H9 (cell line): ENCODE results near the gene SPTBN5. TPM values are rescaled to one million over a fixed set of nuclear protein-coding genes. Genes with fewer than 3 reads are reported as not detected.

Source experiments
- DNase-seq: peaks from one replicate; pipeline ENCODE4 v3.0.0-alpha.2; 2017
- H2AFZ ChIP-seq: one replicate; pipeline ENCODE4 v1.6.1; 2013; ENCODE audit warnings: mild to moderate bottlenecking, low read length, control low read depth, moderate library complexity
- H2AK5ac ChIP-seq: 2 replicates; pipeline ENCODE4 v1.6.1; 2013; ENCODE audit warnings: low read length, control low read depth, mixed read lengths; ENCODE audit not compliant: insufficient read length
- H2BK120ac ChIP-seq: one replicate; pipeline ENCODE4 v1.6.1; 2013; ENCODE audit warnings: low read depth, mild to moderate bottlenecking, low read length, control low read depth, inconsistent platforms; ENCODE audit not compliant: poor library complexity, severe bottlenecking
- H2BK12ac ChIP-seq: 2 replicates; pipeline ENCODE4 v1.6.1; 2013; ENCODE audit warnings: low read length, control low read depth, mixed read lengths, low read depth; ENCODE audit not compliant: insufficient read length
- H2BK15ac ChIP-seq: 2 replicates; pipeline ENCODE4 v1.6.1; 2013; ENCODE audit warnings: low read depth, low read length, control low read depth
- H2BK20ac ChIP-seq: one replicate; pipeline ENCODE4 v1.6.1; 2013; ENCODE audit warnings: low read depth, mild to moderate bottlenecking, low read length, control low read depth, inconsistent platforms; ENCODE audit not compliant: poor library complexity, severe bottlenecking
- H2BK5ac ChIP-seq: 2 replicates; pipeline ENCODE4 v1.6.1; 2013; ENCODE audit warnings: low read length, control low read depth, mixed read lengths; ENCODE audit not compliant: insufficient read length
- H3K14ac ChIP-seq: 2 replicates; pipeline ENCODE4 v1.6.1; 2013; ENCODE audit warnings: low read length, control low read depth; ENCODE audit not compliant: insufficient read depth
- H3K18ac ChIP-seq: 2 replicates; pipeline ENCODE4 v1.6.1; 2013; ENCODE audit warnings: low read depth, mild to moderate bottlenecking, mixed read lengths, low read length, control low read depth; ENCODE audit not compliant: insufficient read length
- H3K23ac ChIP-seq: 2 replicates; pipeline ENCODE4 v1.6.1; 2013; ENCODE audit warnings: low read length, control low read depth, mixed read lengths, low read depth; ENCODE audit not compliant: insufficient read length
- H3K23me2 ChIP-seq: 2 replicates; pipeline ENCODE4 v1.6.1; 2013; ENCODE audit warnings: low read depth, mild to moderate bottlenecking, mixed read lengths, low read length, control low read depth; ENCODE audit not compliant: insufficient read length, poor library complexity, severe bottlenecking
- H3K27ac ChIP-seq: 2 replicates; pipeline ENCODE4 v1.5.1; 2013; ENCODE audit warnings: low read length, control low read depth, mixed read lengths, low read depth; ENCODE audit not compliant: insufficient read length
- H3K27me3 ChIP-seq: 2 replicates; pipeline ENCODE4 v1.6.1; 2013; ENCODE audit warnings: low read length, control low read depth, inconsistent platforms; ENCODE audit not compliant: insufficient read depth
- H3K4ac ChIP-seq: 2 replicates; pipeline ENCODE4 v1.6.1; 2013; ENCODE audit warnings: low read depth, mild to moderate bottlenecking, control low read depth, inconsistent platforms, low read length, moderate library complexity
- H3K4me1 ChIP-seq: 2 replicates; pipeline ENCODE4 v1.6.1; 2013; ENCODE audit warnings: low read length, control low read depth, inconsistent platforms; ENCODE audit not compliant: insufficient read depth
- H3K4me2 ChIP-seq: 2 replicates; pipeline ENCODE4 v1.6.1; 2013; ENCODE audit warnings: low read length, control low read depth, mixed read lengths; ENCODE audit not compliant: insufficient read length, insufficient read depth
- H3K56ac ChIP-seq: 2 replicates; pipeline ENCODE4 v1.6.1; 2013; ENCODE audit warnings: low read depth, mild to moderate bottlenecking, mixed read lengths, low read length, control low read depth; ENCODE audit not compliant: insufficient read length
- H3K79me1 ChIP-seq: 2 replicates; pipeline ENCODE4 v1.6.1; 2013; ENCODE audit warnings: low read depth, mild to moderate bottlenecking, moderate library complexity, low read length, control low read depth, inconsistent platforms; ENCODE audit not compliant: insufficient read depth, poor library complexity, severe bottlenecking
- H3K79me2 ChIP-seq: 2 replicates; pipeline ENCODE4 v1.6.1; 2013; ENCODE audit warnings: low read length, control low read depth, inconsistent platforms; ENCODE audit not compliant: insufficient read depth
- H3K9ac ChIP-seq: 2 replicates; pipeline ENCODE4 v1.6.1; 2013; ENCODE audit warnings: low read length, control low read depth, mixed read lengths; ENCODE audit not compliant: insufficient read length; ENCODE audit errors: extremely low read depth
- H3K9me3 ChIP-seq: one replicate; pipeline ENCODE4 v1.6.1; 2013; ENCODE audit warnings: low read depth, low read length, inconsistent platforms; ENCODE audit not compliant: control insufficient read depth
- H3T11ph ChIP-seq: one replicate; pipeline ENCODE4 v1.6.1; 2013; ENCODE audit warnings: mild to moderate bottlenecking, low read length, control low read depth, inconsistent platforms
- H4K20me1 ChIP-seq: one replicate; pipeline ENCODE4 v1.6.1; 2013; ENCODE audit not compliant: control insufficient read depth, insufficient read length, insufficient read depth
- H4K5ac ChIP-seq: 2 replicates; pipeline ENCODE4 v1.6.1; 2013; ENCODE audit warnings: low read depth, mild to moderate bottlenecking, mixed read lengths, low read length, control low read depth; ENCODE audit not compliant: insufficient read length
- H4K8ac ChIP-seq: replicated peaks from 2 replicates; pipeline ENCODE4 v1.6.1; 2013; ENCODE audit warnings: low read length, control low read depth, mixed read lengths, low read depth; ENCODE audit not compliant: insufficient read length
- H4K91ac ChIP-seq: 2 replicates; pipeline ENCODE4 v1.6.1; 2013; ENCODE audit warnings: low read depth, mild to moderate bottlenecking, moderate library complexity, mixed read lengths, low read length, control low read depth; ENCODE audit not compliant: insufficient read length
- H3K27ac Mint-ChIP-seq, 3 experiments: 2 replicates in 2 of 3; 3 replicates in 1 of 3; pipeline ENCODE4 v1.8.0; 2020 to 2021; ENCODE audit warnings: mixed read lengths in 3 of 3, mild to moderate bottlenecking in 1 of 3, moderate library complexity in 1 of 3
- H3K27me3 Mint-ChIP-seq: 2 replicates; pipeline ENCODE4 v1.8.0; 2021; ENCODE audit warnings: low read depth, mild to moderate bottlenecking, moderate library complexity, mixed read lengths
- H3K36me3 Mint-ChIP-seq, 3 experiments: 2 replicates in 2 of 3; 3 replicates in 1 of 3; pipeline ENCODE4 v1.8.0; 2020 to 2021; ENCODE audit warnings: low read depth in 3 of 3, mixed read lengths in 3 of 3; ENCODE audit not compliant: insufficient read depth in 1 of 3
- H3K4me1 Mint-ChIP-seq, 2 experiments: 2 replicates each; pipeline ENCODE4 v1.8.0; 2020; ENCODE audit warnings: mixed read lengths in 2 of 2
- H3K4me3 Mint-ChIP-seq, 2 experiments: 2 replicates in 1 of 2; 3 replicates in 1 of 2; pipeline ENCODE4 v1.8.0; 2020 to 2021; ENCODE audit warnings: mild to moderate bottlenecking in 2 of 2, mixed read lengths in 2 of 2, moderate library complexity in 1 of 2
- H3K9me3 Mint-ChIP-seq, 2 experiments: 2 replicates in 1 of 2; 3 replicates in 1 of 2; pipeline ENCODE4 v1.8.0; 2020; ENCODE audit warnings: mild to moderate bottlenecking in 2 of 2, mixed read lengths in 2 of 2, moderate library complexity in 1 of 2
- CTCF ChIP-seq: fragments of 200-600 bp; sonication (generic); conservative IDR thresholded peaks from 3 replicates; pipeline ENCODE4 v1.8.0; 2021; ENCODE audit warnings: antibody characterized with exemption, mild to moderate bottlenecking
- WGBS: extraction: QIAGEN DNeasy Blood & Tissue Kit; methylation state at CpG from one replicate; pipeline ENCODE4 v1.1.7; 2013; ENCODE audit warnings: missing lambda C conversion rate, low lambda C conversion rate, mixed read lengths; ENCODE audit not compliant: insufficient read length; ENCODE audit errors: extremely low coverage; 5-methylcytosine and 5-hydroxymethylcytosine counted together
- total RNA-seq: library from RNA; stranded (reverse); gene quantifications from 2 replicates; pipeline ENCODE4 v1.2.1, GENCODE V29; 2021

SPTBN5 gene
- total RNA-seq, 1 experiment from 2014 or later = 0.90 TPM

GRCh38 chr15:41873711-41874110 is 20.1 kb downstream of the SPTBN5 start:
- Histone ChIP-seq H3K4me1 (no peaks in the 10 kb centered on the region), H2AFZ (no peak overlapping the region), H3K79me2 (no peaks in the 10 kb centered on the region), H4K91ac (no peak overlapping the region), H3K27ac (no peak overlapping the region), H3K4ac (no peak overlapping the region), H3K27me3 (no peaks in the 10 kb centered on the region), H3K56ac (no peak overlapping the region), H4K20me1 (no peaks in the 10 kb centered on the region), H3T11ph (no peak overlapping the region), H2BK20ac (no peak overlapping the region), H3K23me2 (no peaks in the 10 kb centered on the region), H3K23ac (no peak overlapping the region), H3K18ac (no peak overlapping the region), H4K5ac (no peak overlapping the region), H3K9ac (no peak overlapping the region), H2BK15ac (no peak overlapping the region), H2BK120ac (no peak overlapping the region), H2BK12ac (no peak overlapping the region), H3K9me3 (no peaks in the 10 kb centered on the region), H3K14ac (no peak overlapping the region), H2BK5ac (no peak overlapping the region), H4K8ac (no peak overlapping the region), H2AK5ac (no peak overlapping the region), H3K79me1 (no peaks in the 10 kb centered on the region), H3K4me2 (no peak overlapping the region)
- no peak for DNase-seq
- H3K4me3 Mint-ChIP-seq = no peak overlapping the region
- H3K36me3 Mint-ChIP-seq = no peaks in the 10 kb centered on the region
- no peaks in the 10 kb centered on the region; a peak in 1 of 5 replicates for H3K9me3 Mint-ChIP-seq
- H3K27me3 Mint-ChIP-seq = peaks cover 5% of the 10 kb centered on the region
- no peak for TF ChIP-seq CTCF
- no peaks in the 10 kb centered on the region for H3K4me1 Mint-ChIP-seq
- H3K27ac Mint-ChIP-seq = no peak overlapping the region
- WGBS = no CpG with 5 or more reads among the region's 8 CpGs
